Measurements from ENCODE around the gene NUP88. TPM values are rescaled to one million over a fixed set of nuclear protein-coding genes. Genes with fewer than 3 reads are reported as not detected.

NUP88 gene
- total RNA-seq, 2 donors from 2014 or later: 121 to 136 TPM

Other genes with a start within 250 kb of the NUP88 start
- 1 to 10 TPM; 3.3 to 8.2 TPM for gene ZNF594, start 227.8 kb downstream of the NUP88 start, total RNA-seq
- under 1 TPM in 1 of 2 donors, not detected in 1; 0.14 TPM for gene SCIMP, start 184.8 kb downstream of the NUP88 start, total RNA-seq
- gene RABEP1, start 137.4 kb downstream of the NUP88 start, total RNA-seq: 10 to 100 TPM; 49.7 to 52.1 TPM
- gene RPAIN, start 520 bp upstream of the NUP88 start, total RNA-seq: 10 to 100 TPM; 49.1 to 61.3 TPM
- gene C1QBP, start 19.5 kb upstream of the NUP88 start, total RNA-seq: 100 to 1,000 TPM; 234 to 350 TPM
- 10 to 100 TPM; 15.8 to 32.7 TPM for gene DHX33, start 49.3 kb upstream of the NUP88 start, total RNA-seq
- 10 to 100 TPM; 58.3 to 63.8 TPM for gene DERL2, start 66.5 kb upstream of the NUP88 start, total RNA-seq
- 10 to 100 TPM; 26.4 to 46.6 TPM for gene MIS12, start 66.9 kb upstream of the NUP88 start, total RNA-seq
- gene NLRP1, start 164.8 kb upstream of the NUP88 start, total RNA-seq: 10 to 100 TPM; 47.0 to 55.1 TPM

Data from activated naive CD4-positive, alpha-beta T cell treated with anti-CD3 and anti-CD28 coated beads, Interleukin-2, amount 50 U/mL, for 72 hours (primary cell).